HG02852 (cell line): ENCODE measurements around the gene POFUT1.
"Not testable (repeated sequence)": the region's sequence is repeated elsewhere in the genome, so short reads cannot be mapped to it uniquely, and the experiment has no call there.

ENCODE experiments used
- ATAC-seq: cut with Tn5 transposase; IDR thresholded peaks from one replicate; pipeline ENCODE4 v1.9.1; 2021; ENCODE audit warnings: mild to moderate bottlenecking, moderate library complexity; ENCODE audit not compliant: unreplicated experiment

POFUT1 gene

GRCh38 chr20:32232326-32232886, 24.7 kb downstream of the POFUT1 start:
- no peak for ATAC-seq

GRCh38 chr20:32233286-32233685, 25.6 kb downstream of the POFUT1 start:
- no peak for ATAC-seq

GRCh38 chr20:32234135-32234808, 26.6 kb downstream of the POFUT1 start:
- ATAC-seq: no peak

GRCh38 chr20:32235331-32236047, 27.8 kb downstream of the POFUT1 start:
- ATAC-seq: no peak

GRCh38 chr20:32236048-32236533, 28.4 kb downstream of the POFUT1 start:
- no peak for ATAC-seq

GRCh38 chr20:32236819-32237218, 29.1 kb downstream of the POFUT1 start:
- ATAC-seq: no peak

- no peak for ATAC-seq
These were observed 29.7 kb downstream of the POFUT1 start for GRCh38 chr20:32237419-32237818.

GRCh38 chr20:32238483-32239425, 31.1 kb downstream of the POFUT1 start:
- no peak for ATAC-seq

- no peak for ATAC-seq
These were observed 32.5 kb downstream of the POFUT1 start for GRCh38 chr20:32240205-32240604.

- ATAC-seq: no peak
These were observed 34.1 kb downstream of the POFUT1 start for GRCh38 chr20:32241807-32242206.

- no peak for ATAC-seq
These were observed 36.6 kb downstream of the POFUT1 start for GRCh38 chr20:32244150-32244823.

GRCh38 chr20:32244959-32245358, 37.3 kb downstream of the POFUT1 start:
- no peak for ATAC-seq

- ATAC-seq: not testable (repeated sequence)
These were observed 38.5 kb downstream of the POFUT1 start for GRCh38 chr20:32246208-32246607.

- no peak for ATAC-seq
These were observed 40.4 kb downstream of the POFUT1 start for GRCh38 chr20:32248043-32248442.

- no peak for ATAC-seq
These were observed 41.5 kb downstream of the POFUT1 start for GRCh38 chr20:32249030-32249738.

GRCh38 chr20:32251470-32251869, 43.8 kb downstream of the POFUT1 start:
- ATAC-seq: no peak

GRCh38 chr20:32252189-32252588, 44.5 kb downstream of the POFUT1 start:
- ATAC-seq: no peak

- ATAC-seq: not testable (repeated sequence)
These were observed 53.3 kb downstream of the POFUT1 start for GRCh38 chr20:32260973-32261372.

- ATAC-seq: no peak
These were observed 54.0 kb downstream of the POFUT1 start for GRCh38 chr20:32261644-32262043.
